HL-60 (cell line): ENCODE measurements around the gene JAKMIP1.

Source experiments
- CTCF ChIP-seq: IDR thresholded peaks from one replicate; pipeline ENCODE4 v1.5.1; 2011; ENCODE audit warnings: low read length, control low read depth, inconsistent platforms; ENCODE audit not compliant: insufficient read depth
- GABPA ChIP-seq: IDR thresholded peaks from 2 replicates; pipeline ENCODE4 v1.6.1; 2012; ENCODE audit warnings: low read depth
- POLR2AphosphoS5 ChIP-seq: IDR thresholded peaks from 2 replicates; pipeline ENCODE4 v1.6.1; 2012; ENCODE audit warnings: low read depth
- REST ChIP-seq: IDR thresholded peaks from 2 replicates; pipeline ENCODE4 v1.6.1; 2012; ENCODE audit warnings: low read depth; ENCODE audit not compliant: insufficient replicate concordance

- TF ChIP-seq REST: no peak
- TF ChIP-seq CTCF: no peak
- TF ChIP-seq POLR2AphosphoS5: no peak
- no peak for TF ChIP-seq GABPA
Measured at GRCh38 chr4:5984843-5985242, 215.5 kb downstream of the JAKMIP1 start.
